Activated CD4-positive, alpha-beta T cell treated with anti-CD3 and anti-CD28 coated beads, Interleukin-2, amount 10 ng/mL, durations not matched to agents 24 days and 14 days (primary cell): ENCODE measurements around the gene GRM4. TPM values are rescaled to one million over a fixed set of nuclear protein-coding genes. Genes with fewer than 3 reads are reported as not detected.
"Not testable (repeated sequence)": the region's sequence is repeated elsewhere in the genome, so short reads cannot be mapped to it uniquely, and the experiment has no call there.

Experiments used
- DNase-seq: peaks from one replicate; pipeline ENCODE4 v3.0.0; 2022
- H3K27ac Mint-ChIP-seq: one replicate; pipeline ENCODE4 v1.8.0; 2022; ENCODE audit warnings: mild to moderate bottlenecking, mixed read lengths
- H3K27me3 Mint-ChIP-seq: one replicate; pipeline ENCODE4 v1.8.0; 2022; ENCODE audit warnings: mixed read lengths
- H3K36me3 Mint-ChIP-seq: one replicate; pipeline ENCODE4 v1.8.0; 2022; ENCODE audit warnings: low read depth, mild to moderate bottlenecking, mixed read lengths
- H3K4me1 Mint-ChIP-seq: one replicate; pipeline ENCODE4 v1.8.0; 2021; ENCODE audit warnings: mixed read lengths
- H3K4me3 Mint-ChIP-seq: one replicate; pipeline ENCODE4 v1.8.0; 2022; ENCODE audit warnings: mild to moderate bottlenecking, moderate library complexity, mixed read lengths
- H3K9me3 Mint-ChIP-seq: one replicate; pipeline ENCODE4 v1.8.0; 2021; ENCODE audit warnings: mixed read lengths
- intact Hi-C: fragments of 100-400 bp; cut with micrococcal nuclease; formaldehyde crosslinking; loops from one replicate; pipeline ENCODE4 v1.15.1; 2023
- total RNA-seq: library from RNA; stranded (reverse); gene quantifications from 2 replicates; pipeline ENCODE4 v1.2.3, GENCODE V29; 2022

GRM4 gene
- total RNA-seq, 1 donor from 2014 or later: not detected

DNA sequence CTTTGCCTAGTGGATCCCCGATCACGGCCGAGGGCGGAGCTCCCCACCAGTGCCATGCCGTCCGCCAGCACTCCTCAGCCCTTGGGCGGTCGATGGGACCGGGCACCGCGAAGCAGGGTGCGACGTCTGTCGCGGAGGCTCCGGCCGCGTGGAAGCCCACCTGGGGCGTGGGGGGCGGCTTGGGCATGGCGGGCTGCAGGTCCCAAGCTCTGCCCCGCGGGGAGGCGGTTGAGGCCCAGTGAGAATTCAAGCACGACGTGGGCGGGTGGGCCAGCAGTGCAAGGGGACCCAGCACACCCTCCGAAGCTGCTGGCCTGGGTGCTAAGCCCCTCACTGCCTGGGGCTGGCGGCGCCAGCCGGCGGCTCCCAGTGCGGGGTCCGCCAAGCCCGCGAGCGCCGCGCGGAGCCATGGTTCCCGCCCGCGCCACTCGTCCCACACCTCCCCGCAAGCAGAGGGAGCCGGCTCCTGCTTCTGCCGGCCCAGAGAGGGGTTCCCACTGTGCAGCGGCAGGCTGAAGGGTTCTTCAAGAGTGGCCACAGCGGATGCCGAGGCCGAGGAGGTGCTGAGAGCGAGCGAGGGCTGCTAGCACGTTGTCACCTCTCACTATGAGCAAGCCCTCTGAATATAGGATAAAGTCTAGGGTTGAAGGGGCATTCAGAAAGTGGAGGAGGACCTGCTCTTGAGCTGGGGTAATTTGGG is 128.6 kb downstream of the GRM4 start:
- H3K27ac Mint-ChIP-seq: no peak overlapping the region
- DNase-seq: no peak

GRCh38 chr6:34016573-34016972 is 129.3 kb downstream of the GRM4 start:
- intact Hi-C loops, H3K9me3 Mint-ChIP-seq, H3K36me3 Mint-ChIP-seq, H3K4me3 Mint-ChIP-seq, H3K4me1 Mint-ChIP-seq, H3K27me3 Mint-ChIP-seq, DNase-seq, H3K27ac Mint-ChIP-seq: not testable (repeated sequence)

More for the DNA sequence above, 128.6 kb downstream of the GRM4 start:
- intact Hi-C loops: no loop called here
- Mint-ChIP-seq H3K4me3 (no peak overlapping the region), H3K9me3 (no peaks in the 10 kb centered on the region), H3K27me3 (peaks cover 2% of the 10 kb centered on the region), H3K4me1 (no peaks in the 10 kb centered on the region), H3K36me3 (no peaks in the 10 kb centered on the region)

DNA sequence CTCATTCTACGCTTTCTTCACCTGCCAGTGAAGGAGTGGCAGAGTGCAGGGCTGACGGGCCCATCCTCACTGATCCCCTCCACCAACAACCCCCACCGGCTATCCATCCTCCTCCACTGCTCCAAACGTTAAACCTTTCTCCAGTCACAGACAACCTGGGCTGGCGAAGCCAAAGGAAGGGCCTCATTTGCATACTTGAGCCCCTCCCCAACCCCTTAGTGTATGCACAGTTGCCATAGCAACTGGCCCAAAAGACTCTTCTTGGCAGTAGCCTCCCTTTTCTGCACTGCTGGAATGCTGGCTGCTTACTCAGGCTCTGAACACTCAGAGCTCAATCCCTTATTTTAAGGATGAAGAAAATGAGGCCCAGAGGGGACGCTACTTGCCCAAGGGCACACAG is 130.3 kb downstream of the GRM4 start:
- Mint-ChIP-seq H3K4me1 (no peaks in the 10 kb centered on the region), H3K36me3 (no peaks in the 10 kb centered on the region), H3K4me3 (no peak overlapping the region), H3K9me3 (no peaks in the 10 kb centered on the region), H3K27ac (no peak overlapping the region), H3K27me3 (no peaks in the 10 kb centered on the region)
- intact Hi-C loops: no loop called here
- no peak for DNase-seq

- H3K36me3 Mint-ChIP-seq: no peaks in the 10 kb centered on the region
- H3K4me1 Mint-ChIP-seq: no peaks in the 10 kb centered on the region
- H3K4me3 Mint-ChIP-seq: no peak overlapping the region
- no peaks in the 10 kb centered on the region for H3K9me3 Mint-ChIP-seq
- intact Hi-C loops: no loop called here
- DNase-seq: no peak
- no peak overlapping the region for H3K27ac Mint-ChIP-seq
- peaks cover 21% of the 10 kb centered on the region for H3K27me3 Mint-ChIP-seq
These were observed 134.6 kb downstream of the GRM4 start for GRCh38 chr6:34011264-34011663.

DNA sequence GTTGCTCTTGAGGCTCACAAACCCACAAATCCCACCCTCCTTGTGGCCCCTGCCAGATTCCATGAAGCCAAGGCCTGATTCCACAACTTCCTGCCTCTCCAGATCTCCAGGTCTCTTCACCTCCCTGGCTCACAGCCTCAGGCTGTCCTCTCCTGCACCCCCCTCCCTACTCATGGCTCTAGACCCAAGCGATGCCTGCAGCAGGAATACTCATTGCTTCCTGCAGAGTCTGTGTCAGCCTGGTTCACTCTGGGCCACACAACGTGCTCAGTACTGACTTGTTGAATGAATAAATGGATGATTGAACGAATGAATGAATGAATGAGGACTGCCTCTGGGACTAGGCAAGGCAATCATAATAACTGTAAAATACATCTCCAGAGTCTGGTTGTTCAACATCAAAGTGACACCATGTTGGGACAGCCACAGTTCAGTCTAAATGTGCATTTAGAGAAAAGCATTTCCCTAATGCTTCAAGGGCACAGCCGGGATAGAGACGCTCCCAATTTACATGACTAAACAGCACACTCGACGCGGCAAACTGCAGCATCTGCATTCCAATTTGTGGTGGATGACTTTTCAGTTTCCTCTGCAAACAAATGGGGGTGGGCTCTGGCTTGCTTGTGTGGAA is 139.9 kb downstream of the GRM4 start:
- H3K4me1 Mint-ChIP-seq: no peaks in the 10 kb centered on the region
- peaks cover 24% of the 10 kb centered on the region for H3K27me3 Mint-ChIP-seq
- H3K4me3 Mint-ChIP-seq: no peak overlapping the region
- H3K27ac Mint-ChIP-seq: no peak overlapping the region
- no peaks in the 10 kb centered on the region for H3K36me3 Mint-ChIP-seq
- intact Hi-C loops: no loop called here
- DNase-seq: no peak
- peaks cover 3% of the 10 kb centered on the region for H3K9me3 Mint-ChIP-seq

GRCh38 chr6:34004706-34005105 is 141.2 kb downstream of the GRM4 start:
- no peaks in the 10 kb centered on the region for H3K4me1 Mint-ChIP-seq
- H3K4me3 Mint-ChIP-seq: no peak overlapping the region
- no peaks in the 10 kb centered on the region for H3K36me3 Mint-ChIP-seq
- intact Hi-C loops: no loop called here
- DNase-seq: no peak
- H3K9me3 Mint-ChIP-seq: peaks cover 3% of the 10 kb centered on the region
- no peak overlapping the region for H3K27ac Mint-ChIP-seq
- peaks cover 18% of the 10 kb centered on the region for H3K27me3 Mint-ChIP-seq

- Mint-ChIP-seq H3K4me1 (no peaks in the 10 kb centered on the region), H3K9me3 (peaks cover 3% of the 10 kb centered on the region), H3K27me3 (peaks cover 16% of the 10 kb centered on the region), H3K36me3 (no peaks in the 10 kb centered on the region), H3K4me3 (no peak overlapping the region), H3K27ac (no peak overlapping the region)
- intact Hi-C loops: no loop called here
- DNase-seq: no peak
These were observed 141.9 kb downstream of the GRM4 start for GRCh38 chr6:34003962-34004361.

DNA sequence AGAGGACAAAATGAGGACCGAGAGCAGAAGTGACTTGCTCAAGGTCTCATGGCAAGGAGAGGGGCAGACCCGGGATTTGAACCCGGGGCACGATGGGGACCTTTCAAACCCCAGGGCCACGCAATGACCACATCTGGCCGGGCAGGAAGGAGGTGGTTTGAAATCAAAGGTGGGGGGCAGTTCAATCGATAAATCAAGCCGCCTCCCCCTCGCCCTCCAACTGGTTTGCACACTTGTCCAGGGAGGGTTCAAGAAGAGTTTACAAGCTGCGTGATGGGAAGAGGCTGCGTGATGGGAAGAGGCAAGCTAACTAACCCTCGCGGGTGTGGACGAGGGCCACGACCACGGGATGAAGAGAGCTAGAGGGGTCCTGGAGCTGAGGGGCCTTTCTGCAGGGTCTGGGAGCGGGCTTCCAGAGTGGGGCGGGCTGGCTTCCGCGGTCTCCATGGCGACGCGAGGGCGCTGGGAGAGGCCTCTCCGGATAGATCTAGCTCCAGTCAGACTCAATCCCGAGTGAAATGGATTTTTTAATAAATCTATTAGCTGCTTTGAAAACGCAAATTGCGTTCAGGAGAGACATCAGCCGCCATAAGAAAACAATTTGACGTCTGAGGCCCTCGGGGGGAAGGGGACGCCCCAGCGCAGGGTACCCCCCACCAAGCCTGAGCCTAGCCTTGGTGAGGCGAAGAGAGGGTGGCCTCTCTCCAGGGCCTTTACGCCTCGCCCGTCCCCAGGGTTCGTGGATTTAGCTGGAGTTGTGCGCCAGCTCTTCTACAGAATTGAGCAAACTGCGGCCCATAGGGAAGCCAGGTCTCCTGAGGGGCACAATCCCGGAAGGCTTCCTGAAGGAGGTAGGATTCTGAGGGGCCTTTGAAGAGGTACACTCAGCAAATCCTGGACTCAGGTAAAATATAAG is 143.9 kb downstream of the GRM4 start:
- peaks cover 9% of the 10 kb centered on the region for H3K27me3 Mint-ChIP-seq
- peaks cover 9% of the 10 kb centered on the region for H3K9me3 Mint-ChIP-seq
- no peak for DNase-seq
- no peaks in the 10 kb centered on the region for H3K4me1 Mint-ChIP-seq
- no peak overlapping the region for H3K4me3 Mint-ChIP-seq
- no peaks in the 10 kb centered on the region for H3K36me3 Mint-ChIP-seq
- H3K27ac Mint-ChIP-seq: no peak overlapping the region
- intact Hi-C loops: no loop called here

DNA sequence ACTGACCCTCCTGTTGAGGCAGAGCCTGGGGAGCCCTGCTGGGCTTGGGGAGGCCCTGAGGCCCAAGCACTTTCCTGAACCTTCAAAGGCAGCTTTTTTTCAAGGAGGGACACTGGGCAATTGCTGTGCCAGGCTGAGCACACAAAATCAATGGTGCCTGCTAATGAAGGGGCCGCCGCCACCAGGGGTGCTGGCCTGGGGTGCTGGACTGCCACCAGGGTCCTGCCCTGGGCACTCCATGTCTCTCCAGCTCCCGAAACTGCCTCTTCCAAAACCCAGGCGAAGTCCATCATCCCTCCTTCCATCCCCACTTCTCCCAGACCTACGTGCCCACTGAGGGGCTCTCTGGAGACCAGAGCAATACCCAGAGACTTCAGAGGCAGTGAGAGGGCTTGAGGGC is 145.6 kb downstream of the GRM4 start:
- no peaks in the 10 kb centered on the region for H3K4me1 Mint-ChIP-seq

DNA sequence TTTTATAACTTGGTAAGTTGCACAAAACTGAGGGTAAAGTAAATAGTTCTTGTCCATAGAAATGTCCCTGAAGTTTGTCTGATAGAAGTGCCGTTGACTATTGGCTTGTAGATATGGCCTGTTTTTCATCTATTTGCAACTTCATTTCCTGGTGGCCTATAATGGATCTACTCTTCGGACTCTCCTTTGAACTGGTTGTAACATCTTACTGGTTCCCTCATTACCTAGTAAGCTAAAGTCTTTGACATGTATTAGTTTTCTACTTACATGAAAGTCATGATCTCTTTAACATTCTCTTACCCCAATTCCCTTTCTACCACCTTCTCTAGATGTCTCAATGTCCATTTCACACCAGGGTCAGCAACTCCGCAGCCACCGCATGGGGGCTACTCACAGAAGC is 146.3 kb downstream of the GRM4 start:
- intact Hi-C loops: no loop called here
- no peak for DNase-seq
- Mint-ChIP-seq H3K4me3 (no peak overlapping the region), H3K4me1 (no peaks in the 10 kb centered on the region), H3K27me3 (peaks cover 17% of the 10 kb centered on the region), H3K27ac (no peak overlapping the region), H3K36me3 (no peaks in the 10 kb centered on the region), H3K9me3 (peaks cover 13% of the 10 kb centered on the region)

More for the DNA sequence above, 145.6 kb downstream of the GRM4 start:
- no peak overlapping the region for H3K27ac Mint-ChIP-seq
- H3K27me3 Mint-ChIP-seq: peaks cover 15% of the 10 kb centered on the region
- intact Hi-C loops: no loop called here
- H3K9me3 Mint-ChIP-seq: peaks cover 13% of the 10 kb centered on the region
- DNase-seq: no peak
- no peak overlapping the region for H3K4me3 Mint-ChIP-seq
- H3K36me3 Mint-ChIP-seq: no peaks in the 10 kb centered on the region

GRCh38 chr6:33998660-33999059 is 147.2 kb downstream of the GRM4 start:
- H3K27ac Mint-ChIP-seq: no peak overlapping the region
- no peak overlapping the region for H3K4me3 Mint-ChIP-seq
- no peaks in the 10 kb centered on the region for H3K36me3 Mint-ChIP-seq
- no peak for DNase-seq
- H3K9me3 Mint-ChIP-seq: peaks cover 10% of the 10 kb centered on the region
- peaks cover 15% of the 10 kb centered on the region for H3K27me3 Mint-ChIP-seq
- intact Hi-C loops: no loop called here
- H3K4me1 Mint-ChIP-seq: no peaks in the 10 kb centered on the region

DNA sequence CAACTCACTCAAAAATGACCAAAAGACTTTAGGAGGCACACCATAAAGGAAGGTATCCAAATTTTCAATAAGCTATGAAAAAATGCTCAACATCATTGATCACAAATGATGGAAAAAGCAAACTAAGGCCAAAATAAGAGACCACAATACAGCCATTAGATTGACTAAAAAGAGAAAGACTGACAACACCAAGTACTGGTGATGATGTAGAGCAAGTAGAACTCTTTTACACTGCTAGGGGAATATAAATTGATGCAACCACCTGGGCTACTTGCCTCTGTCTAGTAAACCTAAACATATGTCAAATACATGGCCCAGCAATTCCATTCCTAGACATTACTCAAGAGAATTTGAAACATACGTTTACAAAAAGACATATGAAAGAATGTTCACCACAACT is 148.6 kb downstream of the GRM4 start:
- Mint-ChIP-seq H3K4me1 (no peaks in the 10 kb centered on the region), H3K27me3 (peaks cover 15% of the 10 kb centered on the region), H3K27ac (no peak overlapping the region), H3K4me3 (no peak overlapping the region), H3K36me3 (no peaks in the 10 kb centered on the region), H3K9me3 (peaks cover 10% of the 10 kb centered on the region)
- no peak for DNase-seq
- intact Hi-C loops: no loop called here

DNA sequence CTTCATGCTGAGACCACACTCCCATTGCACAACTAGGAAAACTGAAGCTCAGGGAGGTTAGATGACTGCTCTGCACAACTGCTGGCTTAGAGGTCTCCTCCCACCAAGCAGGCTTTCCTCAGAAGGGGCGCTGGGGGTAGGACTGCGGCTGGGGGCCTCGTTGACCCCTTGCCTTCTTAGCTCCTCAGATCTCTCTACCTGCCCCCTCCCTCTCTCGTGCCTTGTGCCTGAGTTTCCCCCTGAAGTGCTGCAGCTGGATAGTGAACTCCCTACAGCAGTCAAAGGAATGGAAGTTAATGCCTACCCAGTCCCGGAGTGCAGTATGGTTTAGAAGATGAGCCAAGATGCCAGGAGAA is 149.8 kb downstream of the GRM4 start:
- no peaks in the 10 kb centered on the region for H3K36me3 Mint-ChIP-seq
- no peak for DNase-seq
- H3K4me3 Mint-ChIP-seq: no peak overlapping the region
- H3K27ac Mint-ChIP-seq: no peak overlapping the region
- intact Hi-C loops: no loop called here
- H3K27me3 Mint-ChIP-seq: peaks cover 15% of the 10 kb centered on the region
- no peaks in the 10 kb centered on the region for H3K4me1 Mint-ChIP-seq
- H3K9me3 Mint-ChIP-seq: peaks cover 10% of the 10 kb centered on the region
